WTC11 (cell line): ENCODE measurements around the gene ITIH5. TPM values are rescaled to one million over a fixed set of nuclear protein-coding genes. Genes with fewer than 3 reads are reported as not detected.

ENCODE experiments used
- ATAC-seq: fragments of 200-7000 bp; cut with Tn5 transposase; 2 replicates; pipeline ENCODE4 v1.10.0; 2021; ENCODE audit warnings: mild to moderate bottlenecking, moderate library complexity
- CTCF ChIA-PET: fragments of 300-600 bp; sonication (Branson Sonifier 250); formaldehyde crosslinking; loops from one replicate; lab custom pipeline; 2021; ENCODE audit warnings: antibody characterized with exemption; lab: Charles Lee
- POLR2A ChIA-PET: fragments of 350-600 bp; sonication (Branson Sonifier 250); formaldehyde crosslinking; loops from one replicate; lab custom pipeline; 2021; ENCODE audit warnings: antibody characterized with exemption; lab: Charles Lee
- DNase-seq: peaks from one replicate; pipeline ENCODE4 v3.0.0; 2021; ENCODE audit warnings: low spot score
- H3K27ac Mint-ChIP-seq: 2 replicates; pipeline ENCODE4 v1.8.0; 2021; ENCODE audit warnings: mixed read lengths
- H3K27me3 Mint-ChIP-seq: 2 replicates; pipeline ENCODE4 v1.8.0; 2021; ENCODE audit warnings: low read depth, mild to moderate bottlenecking, moderate library complexity, mixed read lengths
- H3K36me3 Mint-ChIP-seq: 2 replicates; pipeline ENCODE4 v1.8.0; 2021; ENCODE audit warnings: mixed read lengths
- H3K4me1 Mint-ChIP-seq: 2 replicates; pipeline ENCODE4 v1.8.0; 2022; ENCODE audit warnings: mixed read lengths
- H3K4me3 Mint-ChIP-seq: 2 replicates; pipeline ENCODE4 v1.8.0; 2021; ENCODE audit warnings: mild to moderate bottlenecking, moderate library complexity, mixed read lengths
- H3K9me3 Mint-ChIP-seq: 2 replicates; pipeline ENCODE4 v1.8.0; 2021; ENCODE audit warnings: mixed read lengths
- AFF4 ChIP-seq: sonication (generic); formaldehyde crosslinking; IDR thresholded peaks from 2 replicates; pipeline ENCODE4 v1.8.1; 2023; ENCODE audit warnings: mild to moderate bottlenecking, missing genetic modification reagents, borderline replicate concordance
- CREM ChIP-seq: sonication (generic); formaldehyde crosslinking; IDR thresholded peaks from 2 replicates; pipeline ENCODE4 v1.8.1; 2022; ENCODE audit warnings: mild to moderate bottlenecking, missing genetic modification reagents, moderate library complexity
- FOXJ3 ChIP-seq: sonication (generic); formaldehyde crosslinking; IDR thresholded peaks from 2 replicates; pipeline ENCODE4 v1.9.0; 2021; ENCODE audit warnings: missing genetic modification reagents, mild to moderate bottlenecking, borderline replicate concordance
- NFYB ChIP-seq: sonication (generic); formaldehyde crosslinking; conservative IDR thresholded peaks from 2 replicates; pipeline ENCODE4 v1.8.0; 2022; ENCODE audit warnings: low read depth, missing genetic modification reagents
- SMAD3 ChIP-seq: sonication (generic); formaldehyde crosslinking; IDR thresholded peaks from 2 replicates; pipeline ENCODE4 v1.8.0; 2022; ENCODE audit warnings: missing genetic modification reagents, mild to moderate bottlenecking, borderline replicate concordance
- SMAD4 ChIP-seq: sonication (generic); formaldehyde crosslinking; IDR thresholded peaks from 2 replicates; pipeline ENCODE4 v1.8.0; 2022; ENCODE audit warnings: mild to moderate bottlenecking, missing genetic modification reagents
- STAT6 ChIP-seq: sonication (generic); formaldehyde crosslinking; conservative IDR thresholded peaks from 2 replicates; pipeline ENCODE4 v1.8.1; 2023; ENCODE audit warnings: mild to moderate bottlenecking, low read depth, missing genetic modification reagents, moderate library complexity
- TP53 ChIP-seq: sonication (generic); formaldehyde crosslinking; IDR thresholded peaks from 2 replicates; pipeline ENCODE4 v1.8.1; 2023; ENCODE audit warnings: mild to moderate bottlenecking, missing genetic modification reagents
- ZNF121 ChIP-seq: sonication (generic); formaldehyde crosslinking; IDR thresholded peaks from 2 replicates; pipeline ENCODE4 v1.8.0; 2023; ENCODE audit warnings: missing genetic modification reagents
- ZNF416 ChIP-seq: fragments of 250-450 bp; sonication (Bioruptor Pico); IDR thresholded peaks from 2 replicates; pipeline ENCODE4 v1.9.0; 2021; ENCODE audit warnings: mild to moderate bottlenecking, inconsistent platforms
- ZNF423 ChIP-seq: fragments of 250-450 bp; sonication (Bioruptor Pico); IDR thresholded peaks from 2 replicates; pipeline ENCODE4 v2.1.2; 2022; ENCODE audit warnings: mild to moderate bottlenecking, moderate library complexity
- total RNA-seq: library from RNA; stranded (reverse); gene quantifications from 3 replicates; pipeline ENCODE4 v1.2.3, GENCODE V29; 2021
- TF ChIP-seq, protein P1 (sequence below): fragments of 250-450 bp; sonication (Bioruptor Pico); IDR thresholded peaks from 2 replicates; pipeline ENCODE4 v1.9.0; 2021; ENCODE audit warnings: moderate library complexity, mild to moderate bottlenecking, inconsistent platforms, borderline replicate concordance
- TF ChIP-seq, protein P2 (sequence below): fragments of 250-450 bp; sonication (Bioruptor Pico); IDR thresholded peaks from 2 replicates; pipeline ENCODE4 v1.9.0; 2021; ENCODE audit warnings: mild to moderate bottlenecking
- TF ChIP-seq, protein P3 (sequence below): sonication (generic); formaldehyde crosslinking; IDR thresholded peaks from 2 replicates; pipeline ENCODE4 v1.8.0; 2022; ENCODE audit warnings: missing genetic modification reagents
- TF ChIP-seq, protein P4 (sequence below): sonication (generic); formaldehyde crosslinking; IDR thresholded peaks from 2 replicates; pipeline ENCODE4 v1.8.0; 2022; ENCODE audit warnings: mild to moderate bottlenecking, missing genetic modification reagents

Gene ITIH5
- total RNA-seq, 1 experiment from 2014 or later: 3.1 TPM

GRCh38 chr10:7533657-7534479 lies 132.9 kb downstream of the ITIH5 start:
- Mint-ChIP-seq H3K4me3 (no peak overlapping the region), H3K27ac (no peak overlapping the region), H3K9me3 (peaks cover 13% of the 10 kb centered on the region), H3K27me3 (no peaks in the 10 kb centered on the region), H3K4me1 (peaks cover 9% of the 10 kb centered on the region), H3K36me3 (no peaks in the 10 kb centered on the region)
- CTCF ChIA-PET: interaction anchor here (0.6 to 3.6 kb wide), 4 partner anchors 8 to 153 kb away, joined by 4 to 22 read pairs (median 6); no protein-coding TSS in a partner anchor
- ATAC-seq (peak; percentile 72), DNase-seq (no peak)
- TF ChIP-seq STAT6 (CRISPR knock-in tag) (no peak), AFF4 (CRISPR knock-in tag) (no peak), NFYB (no peak), SMAD4 (CRISPR knock-in tag) (no peak), CREM (CRISPR knock-in tag) (no peak), ZNF416 (CRISPR knock-in tag) (no peak), TP53 (no peak), ZNF121 (CRISPR knock-in tag) (no peak), ZNF423 (no peak), SMAD3 (CRISPR knock-in tag) (no peak), FOXJ3 (CRISPR knock-in tag) (no peak)
- TF ChIP-seq, protein P1, sequence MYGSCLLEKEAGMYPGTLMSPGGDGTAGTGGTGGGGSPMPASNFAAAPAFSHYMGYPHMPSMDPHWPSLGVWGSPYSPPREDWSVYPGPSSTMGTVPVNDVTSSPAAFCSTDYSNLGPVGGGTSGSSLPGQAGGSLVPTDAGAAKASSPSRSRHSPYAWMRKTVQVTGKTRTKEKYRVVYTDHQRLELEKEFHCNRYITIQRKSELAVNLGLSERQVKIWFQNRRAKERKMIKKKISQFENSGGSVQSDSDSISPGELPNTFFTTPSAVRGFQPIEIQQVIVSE (CRISPR knock-in tag): no peak
- TF ChIP-seq, protein P2, sequence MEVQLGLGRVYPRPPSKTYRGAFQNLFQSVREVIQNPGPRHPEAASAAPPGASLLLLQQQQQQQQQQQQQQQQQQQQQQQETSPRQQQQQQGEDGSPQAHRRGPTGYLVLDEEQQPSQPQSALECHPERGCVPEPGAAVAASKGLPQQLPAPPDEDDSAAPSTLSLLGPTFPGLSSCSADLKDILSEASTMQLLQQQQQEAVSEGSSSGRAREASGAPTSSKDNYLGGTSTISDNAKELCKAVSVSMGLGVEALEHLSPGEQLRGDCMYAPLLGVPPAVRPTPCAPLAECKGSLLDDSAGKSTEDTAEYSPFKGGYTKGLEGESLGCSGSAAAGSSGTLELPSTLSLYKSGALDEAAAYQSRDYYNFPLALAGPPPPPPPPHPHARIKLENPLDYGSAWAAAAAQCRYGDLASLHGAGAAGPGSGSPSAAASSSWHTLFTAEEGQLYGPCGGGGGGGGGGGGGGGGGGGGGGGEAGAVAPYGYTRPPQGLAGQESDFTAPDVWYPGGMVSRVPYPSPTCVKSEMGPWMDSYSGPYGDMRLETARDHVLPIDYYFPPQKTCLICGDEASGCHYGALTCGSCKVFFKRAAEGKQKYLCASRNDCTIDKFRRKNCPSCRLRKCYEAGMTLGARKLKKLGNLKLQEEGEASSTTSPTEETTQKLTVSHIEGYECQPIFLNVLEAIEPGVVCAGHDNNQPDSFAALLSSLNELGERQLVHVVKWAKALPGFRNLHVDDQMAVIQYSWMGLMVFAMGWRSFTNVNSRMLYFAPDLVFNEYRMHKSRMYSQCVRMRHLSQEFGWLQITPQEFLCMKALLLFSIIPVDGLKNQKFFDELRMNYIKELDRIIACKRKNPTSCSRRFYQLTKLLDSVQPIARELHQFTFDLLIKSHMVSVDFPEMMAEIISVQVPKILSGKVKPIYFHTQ (CRISPR knock-in tag): no peak
- TF ChIP-seq, protein P3, sequence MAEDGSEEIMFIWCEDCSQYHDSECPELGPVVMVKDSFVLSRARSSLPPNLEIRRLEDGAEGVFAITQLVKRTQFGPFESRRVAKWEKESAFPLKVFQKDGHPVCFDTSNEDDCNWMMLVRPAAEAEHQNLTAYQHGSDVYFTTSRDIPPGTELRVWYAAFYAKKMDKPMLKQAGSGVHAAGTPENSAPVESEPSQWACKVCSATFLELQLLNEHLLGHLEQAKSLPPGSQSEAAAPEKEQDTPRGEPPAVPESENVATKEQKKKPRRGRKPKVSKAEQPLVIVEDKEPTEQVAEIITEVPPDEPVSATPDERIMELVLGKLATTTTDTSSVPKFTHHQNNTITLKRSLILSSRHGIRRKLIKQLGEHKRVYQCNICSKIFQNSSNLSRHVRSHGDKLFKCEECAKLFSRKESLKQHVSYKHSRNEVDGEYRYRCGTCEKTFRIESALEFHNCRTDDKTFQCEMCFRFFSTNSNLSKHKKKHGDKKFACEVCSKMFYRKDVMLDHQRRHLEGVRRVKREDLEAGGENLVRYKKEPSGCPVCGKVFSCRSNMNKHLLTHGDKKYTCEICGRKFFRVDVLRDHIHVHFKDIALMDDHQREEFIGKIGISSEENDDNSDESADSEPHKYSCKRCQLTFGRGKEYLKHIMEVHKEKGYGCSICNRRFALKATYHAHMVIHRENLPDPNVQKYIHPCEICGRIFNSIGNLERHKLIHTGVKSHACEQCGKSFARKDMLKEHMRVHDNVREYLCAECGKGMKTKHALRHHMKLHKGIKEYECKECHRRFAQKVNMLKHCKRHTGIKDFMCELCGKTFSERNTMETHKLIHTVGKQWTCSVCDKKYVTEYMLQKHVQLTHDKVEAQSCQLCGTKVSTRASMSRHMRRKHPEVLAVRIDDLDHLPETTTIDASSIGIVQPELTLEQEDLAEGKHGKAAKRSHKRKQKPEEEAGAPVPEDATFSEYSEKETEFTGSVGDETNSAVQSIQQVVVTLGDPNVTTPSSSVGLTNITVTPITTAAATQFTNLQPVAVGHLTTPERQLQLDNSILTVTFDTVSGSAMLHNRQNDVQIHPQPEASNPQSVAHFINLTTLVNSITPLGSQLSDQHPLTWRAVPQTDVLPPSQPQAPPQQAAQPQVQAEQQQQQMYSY: no peak
- TF ChIP-seq, protein P4, sequence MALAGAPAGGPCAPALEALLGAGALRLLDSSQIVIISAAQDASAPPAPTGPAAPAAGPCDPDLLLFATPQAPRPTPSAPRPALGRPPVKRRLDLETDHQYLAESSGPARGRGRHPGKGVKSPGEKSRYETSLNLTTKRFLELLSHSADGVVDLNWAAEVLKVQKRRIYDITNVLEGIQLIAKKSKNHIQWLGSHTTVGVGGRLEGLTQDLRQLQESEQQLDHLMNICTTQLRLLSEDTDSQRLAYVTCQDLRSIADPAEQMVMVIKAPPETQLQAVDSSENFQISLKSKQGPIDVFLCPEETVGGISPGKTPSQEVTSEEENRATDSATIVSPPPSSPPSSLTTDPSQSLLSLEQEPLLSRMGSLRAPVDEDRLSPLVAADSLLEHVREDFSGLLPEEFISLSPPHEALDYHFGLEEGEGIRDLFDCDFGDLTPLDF (CRISPR knock-in tag): no peak
- POLR2A ChIA-PET: no interaction called here
